B cell (primary cell): ENCODE results near the gene SCUBE1.

Experiments
- CTCF ChIP-seq: fragments of 200-600 bp; IDR thresholded peaks from one replicate; pipeline ENCODE4 v1.8.0; 2022; ENCODE audit warnings: antibody characterized with exemption, mild to moderate bottlenecking
- EZH2 ChIP-seq: IDR thresholded peaks from 2 replicates; pipeline ENCODE4 v1.6.1; 2012; ENCODE audit warnings: borderline replicate concordance, low read depth, mild to moderate bottlenecking, moderate library complexity, low read length; ENCODE audit not compliant: insufficient read depth, poor library complexity, severe bottlenecking

GRCh38 chr22:43392385-43392989 lies 49.3 kb upstream of the SCUBE1 start:
- no peak for TF ChIP-seq CTCF
- no peak for TF ChIP-seq EZH2
